OCI-LY7 (cell line): ENCODE data around the gene LRRC10B.

Experiments
- CTCF ChIP-seq: fragments of 200-600 bp; sonication (generic); conservative IDR thresholded peaks from 2 replicates; pipeline ENCODE4 v1.5.1; 2014; ENCODE audit warnings: mild to moderate bottlenecking, antibody characterized with exemption, low read length, moderate library complexity, mixed read lengths
- EZH2phosphoT487 ChIP-seq: fragments of 200-600 bp; sonication (generic); IDR thresholded peaks from 2 replicates; pipeline ENCODE4 v1.6.1; 2018; ENCODE audit warnings: low read depth, borderline replicate concordance, mild to moderate bottlenecking, mixed run types, antibody characterized with exemption, low read length, moderate library complexity, mixed read lengths

- no peak for TF ChIP-seq CTCF
- no peak for TF ChIP-seq EZH2phosphoT487
Measured at GRCh38 chr11:61533039-61533375, 24.5 kb downstream of the LRRC10B start.
